ENCODE measurements around the gene UAP1L1. TPM values are rescaled to one million over a fixed set of nuclear protein-coding genes. Genes with fewer than 3 reads are reported as not detected.

Gene UAP1L1
- total and polyA plus RNA-seq, 9 of the 15 experiments (the other 6 are each of a cell fraction or from before 2014, with no cell fraction given) = 0.20 to 8.6 (median 3.7) TPM

GRCh38 chr9:137044502-137045177, 32.7 kb upstream of the UAP1L1 start:
- no peaks in the 10 kb centered on the region for H3K36me3 ChIP-seq (ENCODE audit: control insufficient read depth, insufficient read depth, low read length)
- H3K9me3 ChIP-seq (replicated peaks; ENCODE audit: control insufficient read depth, insufficient read depth, low read depth, low read length) = no peaks in the 10 kb centered on the region
- H3K9ac ChIP-seq (ENCODE audit: insufficient read depth in 1 of 2, low read depth in 2 of 2, low read length in 2 of 2) = peak overlapping the region in 1 of 2 experiments; percentile 17; a peak in 1 of 4 replicates
- no TSS peak for BruUV-seq (replicated peaks)
- H3K4me2 ChIP-seq (ENCODE audit: insufficient read depth, low read length) = no peak overlapping the region
- ChIA-PET POLR2A (interaction anchor here (0.7 to 1.0 kb wide), 2 partner anchors 9 to 132 kb away, joined by 3 to 4 read pairs; no protein-coding TSS in a partner anchor), CTCF (ENCODE audit: low intra/inter-chr PET ratio) (interaction anchor here (0.8 to 1.5 kb wide), 2 partner anchors 15 to 182 kb away, joined by 3 read pairs; partner anchors contain the start of gene RNF224)
- peaks cover 2% of the 10 kb centered on the region for H3K9me1 ChIP-seq (ENCODE audit: control insufficient read depth, insufficient read depth, low read length)
- H3K79me2 ChIP-seq (ENCODE audit: control insufficient read depth, insufficient read depth, low read length) = no peaks in the 10 kb centered on the region
- WGBS (ENCODE audit: insufficient coverage, low coverage, missing lambda C conversion rate) = 7% methylated on average over 14 of the region's 18 CpGs
- intact Hi-C loops (cut with micrococcal nuclease) (no loop called here), in situ Hi-C loops (cut with MboI) (no loop called here)
- ATAC-seq (no peak), DNase-seq (ENCODE audit: extremely low read depth in 1 of 4, low spot score in 3 of 4) (no peak), FAIRE-seq (no peak)
- peaks cover 7 to 51% of the 10 kb centered on the region in 2 experiments; a peak in 4 of 5 replicates for H3K27me3 ChIP-seq (ENCODE audit: control insufficient read depth in 2 of 2, insufficient read depth in 2 of 2, low read length in 2 of 2)
- TF ChIP-seq SAP30 (IDR thresholded peaks at IDR 0.05; ENCODE audit: borderline replicate concordance, insufficient read depth, low read depth, low read length, poor library complexity, severe bottlenecking) = peak; percentile 3
- TF ChIP-seq ZBTB49 (CRISPR knock-in tag; IDR thresholded peaks at IDR 0.05; ENCODE audit: borderline replicate concordance) = no peak
- TF ChIP-seq CHD2 (IDR thresholded peaks at IDR 0.05; ENCODE audit: low read depth, low read length) = no peak
- TF ChIP-seq MTA3 (IDR thresholded peaks at IDR 0.05; ENCODE audit: borderline replicate concordance) = no peak
- no peak for TF ChIP-seq EHMT2 (IDR thresholded peaks at IDR 0.05)
- TF ChIP-seq EZH2 (IDR thresholded peaks at IDR 0.05; ENCODE audit: borderline replicate concordance, low read depth, low read length) = no peak
- no peak overlapping the region for H3K4me3 ChIP-seq
- peaks cover 1 to 78% of the 10 kb centered on the region in 2 experiments; a peak in 4 of 5 replicates for H3K4me1 ChIP-seq (replicated peaks in 1 of 2; ENCODE audit: control insufficient read depth in 2 of 2, insufficient read depth in 2 of 2, low read length in 2 of 2)
- H4K20me1 ChIP-seq (replicated peaks; ENCODE audit: control insufficient read depth, insufficient read depth, low read length) = peaks cover 34% of the 10 kb centered on the region
- no peak overlapping the region for H3K27ac ChIP-seq (ENCODE audit: extremely low read depth, low read depth, low read length)
- no peak overlapping the region for H2AFZ ChIP-seq (ENCODE audit: low read depth, low read length)

Data from K562 (cell line).